NCI-H1417 treated with DMSO at 0.1 percent for 48 hours (cell line): Measurements from ENCODE around the gene ADK.
"Not testable (repeated sequence)": the region's sequence is repeated elsewhere in the genome, so short reads cannot be mapped to it uniquely, and the experiment has no call there.

Experiments
- DNase-seq: peaks from one replicate; lab custom pipeline; 2025; lab: John Stamatoyannopoulos, UW

Gene ADK

GRCh38 chr10:74146980-74147379 is 4.0 kb upstream of the ADK start:
- DNase-seq = not testable (repeated sequence)

- DNase-seq = no peak
Observed at GRCh38 chr10:74150204-74150989, 624 bp upstream of the ADK start, which contains the start of gene AP3M1. AP3M1 (minus strand) TSS chr10:74150828; CDS start chr10:74138379, 12,449 bp downstream.

GRCh38 chr10:74151879-74152722 is 1.1 kb downstream of the ADK start:
- no peak for DNase-seq

- no peak for DNase-seq
Observed at GRCh38 chr10:74153123-74153522, 2.1 kb downstream of the ADK start.

GRCh38 chr10:74153676-74154075 is 2.7 kb downstream of the ADK start:
- DNase-seq = no peak

- no peak for DNase-seq
Observed at GRCh38 chr10:74156919-74157289, 5.9 kb downstream of the ADK start.

GRCh38 chr10:74160013-74160412 is 9.0 kb downstream of the ADK start:
- DNase-seq = no peak

GRCh38 chr10:74163319-74164068 is 12.5 kb downstream of the ADK start:
- no peak for DNase-seq

- no peak for DNase-seq
Observed at GRCh38 chr10:74164716-74165529, 13.9 kb downstream of the ADK start.

- DNase-seq = no peak
Observed at GRCh38 chr10:74165530-74165901, 14.5 kb downstream of the ADK start.

GRCh38 chr10:74167443-74167842 is 16.4 kb downstream of the ADK start:
- no peak for DNase-seq

GRCh38 chr10:74171625-74172024 is 20.6 kb downstream of the ADK start:
- no peak for DNase-seq

- DNase-seq = no peak
Observed at GRCh38 chr10:74174521-74174920, 23.5 kb downstream of the ADK start.

GRCh38 chr10:74175510-74176379 is 24.7 kb downstream of the ADK start:
- no peak for DNase-seq

GRCh38 chr10:74176380-74177139 is 25.5 kb downstream of the ADK start:
- DNase-seq = peak; percentile 56

GRCh38 chr10:74177140-74177677 is 26.2 kb downstream of the ADK start:
- no peak for DNase-seq

GRCh38 chr10:74178042-74178791 is 27.2 kb downstream of the ADK start:
- no peak for DNase-seq

- DNase-seq = no peak
Observed at GRCh38 chr10:74179111-74179710, 28.2 kb downstream of the ADK start.
